Stimulated activated CD4-positive, alpha-beta T cell treated with anti-CD3 and anti-CD28 coated beads, Interleukin-2, amount 100 ng/mL, for 4 hours (primary cell): ENCODE measurements around the gene MALRD1.
"Not testable (repeated sequence)": the region's sequence is repeated elsewhere in the genome, so short reads cannot be mapped to it uniquely, and the experiment has no call there.

Experiments used
- DNase-seq: peaks from one replicate; pipeline ENCODE4 v3.0.0-alpha.2; 2020; ENCODE audit warnings: low read depth

The MALRD1 gene

GRCh38 chr10:19497026-19497425, 448.4 kb downstream of the MALRD1 start:
- no peak for DNase-seq

- no peak for DNase-seq
Measured at GRCh38 chr10:19498393-19499290, 450.0 kb downstream of the MALRD1 start.

GRCh38 chr10:19499291-19499770, 450.7 kb downstream of the MALRD1 start:
- no peak for DNase-seq

GRCh38 chr10:19500959-19501358, 452.4 kb downstream of the MALRD1 start:
- no peak for DNase-seq

- no peak for DNase-seq
Measured at GRCh38 chr10:19505320-19506312, 457.0 kb downstream of the MALRD1 start.

GRCh38 chr10:19510005-19510732, 461.6 kb downstream of the MALRD1 start:
- DNase-seq: not testable (repeated sequence)

GRCh38 chr10:19518109-19518508, 469.5 kb downstream of the MALRD1 start:
- no peak for DNase-seq

- DNase-seq: no peak
Measured at GRCh38 chr10:19518632-19519031, 470.0 kb downstream of the MALRD1 start.

GRCh38 chr10:19531324-19531723, 482.7 kb downstream of the MALRD1 start:
- DNase-seq: no peak

GRCh38 chr10:19532411-19532810, 483.8 kb downstream of the MALRD1 start:
- no peak for DNase-seq

- no peak for DNase-seq
Measured at GRCh38 chr10:19541299-19541698, 492.7 kb downstream of the MALRD1 start.

- DNase-seq: no peak
Measured at GRCh38 chr10:19546224-19546623, 497.6 kb downstream of the MALRD1 start.

GRCh38 chr10:19549503-19549902, 500.9 kb downstream of the MALRD1 start:
- DNase-seq: no peak

- no peak for DNase-seq
Measured at GRCh38 chr10:19556666-19557065, 508.1 kb downstream of the MALRD1 start.

GRCh38 chr10:19561181-19561580, 512.6 kb downstream of the MALRD1 start:
- no peak for DNase-seq

GRCh38 chr10:19563388-19564141, 515.0 kb downstream of the MALRD1 start:
- DNase-seq: no peak

GRCh38 chr10:19570120-19570519, 521.5 kb downstream of the MALRD1 start:
- no peak for DNase-seq

GRCh38 chr10:19570991-19571390, 522.4 kb downstream of the MALRD1 start:
- no peak for DNase-seq

GRCh38 chr10:19572056-19572455, 523.5 kb downstream of the MALRD1 start:
- DNase-seq: no peak

- no peak for DNase-seq
Measured at GRCh38 chr10:19576576-19576975, 528.0 kb downstream of the MALRD1 start.

- DNase-seq: no peak
Measured at GRCh38 chr10:19577381-19577780, 528.8 kb downstream of the MALRD1 start.
